Activated CD8-positive, alpha-beta T cell treated with anti-CD3 and anti-CD28 coated beads, Interleukin-2, amount 10 ng/mL, durations not matched to agents 7 days and 5 days (primary cell): ENCODE data around the gene TMEM250. TPM values are rescaled to one million over a fixed set of nuclear protein-coding genes. Genes with fewer than 3 reads are reported as not detected.

Experiments used
- ATAC-seq: fragments of 150-1000 bp; cut with Tn5 transposase; one replicate; pipeline ENCODE4 v1.10.0; 2021; ENCODE audit warnings: moderate library complexity
- CTCF ChIA-PET: fragments of 350-600 bp; sonication (Branson Sonifier 250); formaldehyde crosslinking; loops from one replicate; lab custom pipeline; 2021; ENCODE audit warnings: antibody characterized with exemption; lab: Charles Lee
- POLR2A ChIA-PET: fragments of 350-600 bp; sonication (Branson Sonifier 250); formaldehyde crosslinking; loops from one replicate; lab custom pipeline; 2021; ENCODE audit warnings: antibody characterized with exemption; lab: Charles Lee
- DNase-seq: peaks from one replicate; pipeline ENCODE4 v3.0.0-alpha.2; 2020
- H3K27ac Mint-ChIP-seq: one replicate; pipeline ENCODE4 v1.8.0; 2021; ENCODE audit warnings: mild to moderate bottlenecking, mixed read lengths
- H3K27me3 Mint-ChIP-seq: one replicate; pipeline ENCODE4 v1.8.0; 2021; ENCODE audit warnings: low read depth, mixed read lengths
- H3K36me3 Mint-ChIP-seq: one replicate; pipeline ENCODE4 v1.8.0; 2021; ENCODE audit warnings: low read depth, mixed read lengths
- H3K4me1 Mint-ChIP-seq: one replicate; pipeline ENCODE4 v1.8.0; 2021; ENCODE audit warnings: low read depth, mixed read lengths
- H3K4me3 Mint-ChIP-seq: one replicate; pipeline ENCODE4 v1.8.0; 2021; ENCODE audit warnings: mild to moderate bottlenecking, mixed read lengths
- H3K9me3 Mint-ChIP-seq: one replicate; pipeline ENCODE4 v1.8.0; 2022; ENCODE audit warnings: mixed read lengths; ENCODE audit not compliant: insufficient read depth
- total RNA-seq, 2 experiments: library from RNA; stranded (reverse); gene quantifications; one replicate each; pipeline ENCODE4 v1.2.3, GENCODE V29; 2021

TMEM250 gene
- total RNA-seq, 2 experiments from 2014 or later: 56.5 to 57.0 TPM

DNA sequence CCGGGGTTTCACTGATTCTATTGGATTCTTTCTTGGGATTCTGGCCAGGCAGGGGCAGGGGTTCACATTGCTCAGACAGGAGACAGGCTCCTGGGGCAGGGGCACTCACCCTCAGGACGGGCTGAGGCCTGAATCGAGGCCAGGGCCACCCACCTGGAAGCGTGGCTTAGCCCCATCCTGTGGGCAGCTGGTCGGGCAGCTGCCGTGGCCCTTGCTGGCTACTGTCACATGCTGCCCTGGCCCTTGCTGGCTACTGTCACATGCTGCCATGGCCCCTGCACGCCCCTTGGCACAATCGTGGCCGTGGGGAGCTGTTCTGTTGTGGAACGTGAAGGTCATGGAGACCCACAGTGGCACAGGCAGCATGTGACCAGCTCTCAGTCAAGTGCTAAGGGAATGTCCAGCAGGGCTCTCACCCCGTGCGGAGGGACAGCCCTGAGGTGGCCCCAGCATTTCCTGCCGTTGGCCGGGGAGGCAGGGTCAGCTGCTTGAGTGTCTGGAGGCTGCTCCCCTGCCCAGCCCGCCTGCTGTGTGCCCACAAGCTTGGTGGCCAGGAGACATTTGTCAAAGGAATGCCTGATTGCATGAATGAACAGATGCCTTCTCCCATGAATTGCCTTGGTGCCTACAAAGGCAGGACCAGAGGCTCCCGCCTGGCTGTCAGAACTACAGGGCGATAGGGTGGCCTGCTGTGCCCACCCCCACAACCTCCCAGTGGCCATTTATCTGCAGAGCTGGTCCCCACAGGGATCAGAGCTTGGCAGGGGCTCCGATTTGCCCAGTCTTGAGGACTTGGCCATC is 16.9 kb upstream of the TMEM250 start:
- no peak for DNase-seq
- no peak overlapping the region for H3K27ac Mint-ChIP-seq
- POLR2A ChIA-PET: no interaction called here
- peaks cover 4% of the 10 kb centered on the region for H3K4me1 Mint-ChIP-seq
- no peaks in the 10 kb centered on the region for H3K9me3 Mint-ChIP-seq
- H3K4me3 Mint-ChIP-seq: no peak overlapping the region
- CTCF ChIA-PET: no interaction called here
- H3K36me3 Mint-ChIP-seq: no peaks in the 10 kb centered on the region
- ATAC-seq: no peak
- H3K27me3 Mint-ChIP-seq: peaks cover 17% of the 10 kb centered on the region

DNA sequence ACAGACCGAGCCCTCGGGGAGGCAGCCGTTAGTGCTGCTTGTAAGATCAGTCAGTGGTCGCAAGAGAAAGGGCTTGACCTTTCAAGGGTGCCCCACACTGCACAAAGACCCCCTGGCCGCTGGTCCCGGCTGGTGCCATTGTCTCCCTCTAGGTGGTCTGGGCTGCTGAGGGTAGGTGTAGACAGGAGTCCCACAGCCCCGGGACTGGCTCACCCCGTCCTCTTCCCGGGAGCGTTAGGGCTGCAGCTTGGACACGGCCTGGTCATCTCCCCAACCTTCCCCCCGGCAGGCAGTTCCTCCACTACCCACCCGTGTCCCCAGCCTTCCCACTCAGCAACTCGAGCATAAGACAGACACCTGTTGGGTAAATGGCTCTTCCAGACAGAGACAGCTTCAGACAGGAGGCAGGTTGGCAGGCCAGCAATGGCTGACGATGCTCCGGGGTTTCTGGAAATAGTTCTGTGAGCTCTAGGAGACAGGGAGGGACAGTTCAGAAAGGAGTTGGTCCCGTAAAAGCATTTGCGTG is 15.3 kb upstream of the TMEM250 start:
- no peak for DNase-seq
- Mint-ChIP-seq H3K27me3 (peaks cover 19% of the 10 kb centered on the region), H3K27ac (no peak overlapping the region), H3K4me3 (no peak overlapping the region), H3K9me3 (no peaks in the 10 kb centered on the region), H3K36me3 (no peaks in the 10 kb centered on the region), H3K4me1 (peaks cover 4% of the 10 kb centered on the region)
- ChIA-PET CTCF (no interaction called here), POLR2A (no interaction called here)
- no peak for ATAC-seq

DNA sequence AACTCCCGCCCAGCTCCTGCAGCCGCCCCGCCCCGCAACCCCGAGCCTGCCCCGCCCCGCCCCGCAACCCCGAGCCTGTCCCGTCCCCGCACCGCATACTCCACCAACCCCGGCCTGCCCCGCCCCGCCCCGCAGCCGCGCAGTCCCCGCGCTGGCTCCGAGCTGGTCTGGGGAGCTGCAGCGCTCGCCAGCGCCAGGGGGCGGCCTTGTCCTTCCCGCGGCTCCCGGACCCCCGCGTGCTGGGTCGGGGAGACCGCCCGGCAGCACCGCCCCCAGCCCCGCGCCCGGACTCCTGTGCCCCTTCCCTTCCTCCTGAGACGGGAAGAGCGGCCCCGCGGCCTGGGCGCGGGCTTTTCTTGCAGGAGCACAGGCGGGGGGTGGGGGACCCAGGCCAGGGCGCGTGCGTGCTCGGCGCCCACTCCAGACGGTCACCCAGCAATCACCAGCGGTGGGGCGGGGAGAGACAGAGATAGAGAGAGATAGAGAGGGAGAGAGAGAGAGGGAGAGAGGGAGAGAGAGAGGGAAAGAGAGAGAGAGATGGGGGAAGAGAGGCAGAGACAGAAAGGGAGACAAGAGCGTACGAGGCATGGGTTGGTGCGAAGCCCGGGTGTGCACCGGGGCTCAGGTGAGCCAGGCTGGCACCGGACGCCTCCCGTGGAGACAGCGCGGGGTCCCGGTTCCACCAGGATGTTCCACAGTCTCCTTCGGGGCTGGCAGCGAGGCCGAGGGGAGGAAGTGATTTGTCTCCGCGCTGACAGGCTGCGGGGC is 14.7 kb upstream of the TMEM250 start:
- H3K27ac Mint-ChIP-seq: no peak overlapping the region
- H3K4me3 Mint-ChIP-seq: no peak overlapping the region
- peaks cover 4% of the 10 kb centered on the region for H3K4me1 Mint-ChIP-seq
- ChIA-PET CTCF (interaction anchor here (1.4 kb wide), 1 partner anchor 8 kb away, joined by 3 read pairs; no protein-coding TSS in a partner anchor), POLR2A (no interaction called here)
- H3K27me3 Mint-ChIP-seq: peaks cover 22% of the 10 kb centered on the region
- ATAC-seq (peak; percentile 77), DNase-seq (peak; percentile 39)
- no peaks in the 10 kb centered on the region for H3K9me3 Mint-ChIP-seq
- H3K36me3 Mint-ChIP-seq: no peaks in the 10 kb centered on the region

DNA sequence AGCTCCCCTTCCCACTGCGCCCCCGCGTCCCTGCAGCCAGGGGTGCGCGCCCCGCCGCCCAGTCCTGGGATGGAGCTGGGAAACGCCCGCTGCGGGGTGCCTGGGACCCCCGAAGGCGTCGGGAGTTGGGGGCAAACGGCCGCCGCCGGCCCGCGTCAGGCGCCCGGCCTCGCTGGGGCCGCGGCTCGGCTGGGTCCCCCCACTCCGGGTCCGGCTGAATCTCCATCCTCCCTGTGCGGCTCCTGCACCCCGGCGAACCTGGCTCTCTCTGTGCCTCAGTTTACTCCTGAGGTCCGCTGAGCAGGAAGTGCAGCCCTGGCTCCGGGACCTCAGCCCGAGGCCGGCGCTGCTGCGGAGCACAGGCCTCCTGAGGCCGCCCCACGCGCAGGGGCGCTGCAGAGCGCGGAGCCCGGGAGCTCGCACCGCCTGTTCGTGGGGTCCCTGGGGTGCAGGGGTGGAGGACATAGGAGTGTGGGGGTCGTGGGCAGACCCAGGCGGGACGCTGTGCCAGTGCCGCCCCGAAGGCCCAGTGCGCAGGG is 13.9 kb upstream of the TMEM250 start:
- ChIA-PET POLR2A (no interaction called here), CTCF (interaction anchor here (1.4 kb wide), 1 partner anchor 9 kb away, joined by 3 read pairs; no protein-coding TSS in a partner anchor)
- Mint-ChIP-seq H3K9me3 (no peaks in the 10 kb centered on the region), H3K4me1 (peaks cover 4% of the 10 kb centered on the region), H3K4me3 (no peak overlapping the region), H3K27ac (no peak overlapping the region), H3K36me3 (no peaks in the 10 kb centered on the region), H3K27me3 (peaks cover 22% of the 10 kb centered on the region)
- no peak for ATAC-seq
- DNase-seq: no peak

DNA sequence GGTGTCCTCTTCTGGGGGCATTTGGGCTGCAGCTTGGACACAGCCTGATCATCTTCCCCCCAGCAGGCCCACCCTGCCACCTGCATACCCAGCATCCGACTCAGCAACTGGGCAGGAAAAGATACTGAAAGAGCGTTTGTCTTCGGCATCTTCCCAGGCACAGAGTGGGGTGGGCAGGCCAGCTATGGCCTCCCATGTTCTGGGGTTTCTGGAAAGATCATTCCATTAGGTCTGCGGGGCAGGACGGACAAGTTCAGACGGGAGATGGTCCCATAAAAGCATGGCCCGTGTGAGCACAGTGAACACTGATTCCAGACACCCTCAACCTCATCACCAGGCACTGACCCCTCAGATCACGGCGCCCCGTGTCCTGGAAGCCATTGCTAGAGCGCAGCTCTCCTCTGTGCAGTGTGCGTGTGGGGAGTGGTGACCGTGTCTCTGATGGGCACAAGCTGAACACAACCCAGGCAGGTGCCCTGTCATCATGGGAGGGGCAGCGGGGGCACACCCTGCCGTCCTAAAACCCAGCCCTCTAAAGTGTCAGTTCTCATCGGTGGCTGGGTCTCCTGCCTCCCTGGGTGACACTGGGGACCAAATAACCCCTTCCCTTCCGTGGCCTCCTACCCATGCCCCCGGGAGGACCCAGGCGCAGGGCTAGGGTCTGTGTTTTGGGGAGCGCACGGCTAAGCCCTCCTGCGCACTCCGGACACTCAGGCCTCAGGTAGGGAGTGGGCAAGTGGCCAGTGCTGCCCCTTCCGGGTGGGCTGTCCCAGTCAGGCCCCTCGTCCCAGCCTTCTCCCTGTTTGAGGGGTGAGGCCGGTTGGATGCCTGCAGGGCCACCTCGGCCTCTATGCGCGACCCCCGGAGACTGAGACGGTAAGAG is 13.2 kb upstream of the TMEM250 start:
- no peak overlapping the region for H3K4me3 Mint-ChIP-seq
- H3K4me1 Mint-ChIP-seq: peaks cover 4% of the 10 kb centered on the region
- CTCF ChIA-PET: interaction anchor here (1.4 kb wide), 1 partner anchor 9 kb away, joined by 3 read pairs; no protein-coding TSS in a partner anchor
- ATAC-seq (no peak), DNase-seq (no peak)
- peaks cover 22% of the 10 kb centered on the region for H3K27me3 Mint-ChIP-seq
- no peaks in the 10 kb centered on the region for H3K9me3 Mint-ChIP-seq
- H3K27ac Mint-ChIP-seq: no peak overlapping the region
- POLR2A ChIA-PET: no interaction called here
- no peaks in the 10 kb centered on the region for H3K36me3 Mint-ChIP-seq

DNA sequence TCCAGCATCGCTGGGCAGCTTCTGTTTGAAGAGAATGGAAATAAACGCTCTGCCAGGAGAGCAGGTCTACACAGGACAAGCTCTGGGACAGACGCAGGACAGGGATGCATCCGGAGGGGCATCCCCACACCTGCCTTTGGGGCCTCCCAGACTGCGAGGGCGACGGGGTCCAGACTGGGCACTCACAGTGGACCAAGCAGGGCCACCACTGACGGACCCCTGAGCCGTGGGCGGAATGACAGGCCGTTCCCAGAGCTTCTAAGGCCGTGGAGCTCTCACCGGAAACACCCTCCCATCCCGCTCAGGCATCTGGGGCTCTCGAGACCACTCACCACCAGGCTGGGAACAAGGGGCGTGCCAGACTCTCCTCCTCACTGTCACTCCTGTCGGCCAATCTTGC is 10.5 kb upstream of the TMEM250 start:
- ATAC-seq (no peak), DNase-seq (no peak)
- Mint-ChIP-seq H3K4me3 (no peak overlapping the region), H3K27me3 (peaks cover 23% of the 10 kb centered on the region), H3K9me3 (no peaks in the 10 kb centered on the region), H3K36me3 (no peaks in the 10 kb centered on the region), H3K4me1 (peaks cover 4% of the 10 kb centered on the region), H3K27ac (no peak overlapping the region)
- POLR2A ChIA-PET: no interaction called here
- CTCF ChIA-PET: no interaction called here

DNA sequence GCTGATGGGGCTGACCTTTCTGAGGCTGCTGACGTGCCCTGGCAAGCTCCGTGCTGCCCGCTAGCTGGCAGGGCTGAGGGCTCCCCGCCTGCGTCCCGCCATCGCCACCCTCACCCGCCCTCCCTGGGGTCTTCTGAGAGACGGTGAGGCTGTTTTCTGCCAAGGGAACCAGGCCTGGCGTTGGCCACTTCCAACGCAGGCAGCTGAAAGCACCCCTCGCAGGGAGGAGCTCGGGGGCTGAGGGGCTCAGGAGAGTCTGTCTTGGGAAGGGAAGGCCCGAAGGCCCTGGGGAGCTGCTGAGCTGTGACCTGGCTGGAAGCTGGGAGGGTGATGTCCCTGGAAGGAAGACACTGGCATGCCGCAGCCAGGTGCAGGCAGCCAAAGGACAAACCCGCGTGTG is 9.8 kb upstream of the TMEM250 start:
- CTCF ChIA-PET: no interaction called here
- H3K4me3 Mint-ChIP-seq: no peak overlapping the region
- POLR2A ChIA-PET: no interaction called here
- no peaks in the 10 kb centered on the region for H3K36me3 Mint-ChIP-seq
- H3K9me3 Mint-ChIP-seq: no peaks in the 10 kb centered on the region
- ATAC-seq (no peak), DNase-seq (no peak)
- H3K4me1 Mint-ChIP-seq: peaks cover under 1% of the 10 kb centered on the region
- no peak overlapping the region for H3K27ac Mint-ChIP-seq
- H3K27me3 Mint-ChIP-seq: peaks cover 16% of the 10 kb centered on the region

DNA sequence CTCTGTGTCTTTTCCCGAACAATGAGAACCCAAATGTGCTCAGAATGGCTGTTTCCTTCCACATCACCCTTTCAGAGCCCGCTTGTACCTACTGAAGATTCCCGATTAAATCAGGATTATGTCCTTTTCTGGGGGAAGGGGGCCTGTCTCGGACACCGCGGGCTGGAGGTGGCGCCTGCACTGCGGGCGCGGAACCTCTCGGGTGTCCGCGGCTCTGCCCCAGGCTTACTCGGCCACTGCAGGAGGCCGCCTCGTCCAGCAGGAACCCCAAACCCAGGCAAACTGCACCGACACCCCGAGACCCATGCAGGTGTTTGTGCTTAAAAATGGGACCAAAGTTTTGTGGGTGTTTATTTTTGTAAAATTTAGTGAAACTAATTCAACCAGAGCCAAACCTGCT is 8.6 kb upstream of the TMEM250 start:
- peaks cover 15% of the 10 kb centered on the region for H3K27me3 Mint-ChIP-seq
- H3K36me3 Mint-ChIP-seq: no peaks in the 10 kb centered on the region
- no peak for DNase-seq
- ChIA-PET POLR2A (no interaction called here), CTCF (no interaction called here)
- H3K9me3 Mint-ChIP-seq: no peaks in the 10 kb centered on the region
- H3K4me3 Mint-ChIP-seq: no peak overlapping the region
- no peak for ATAC-seq
- no peaks in the 10 kb centered on the region for H3K4me1 Mint-ChIP-seq
- no peak overlapping the region for H3K27ac Mint-ChIP-seq

DNA sequence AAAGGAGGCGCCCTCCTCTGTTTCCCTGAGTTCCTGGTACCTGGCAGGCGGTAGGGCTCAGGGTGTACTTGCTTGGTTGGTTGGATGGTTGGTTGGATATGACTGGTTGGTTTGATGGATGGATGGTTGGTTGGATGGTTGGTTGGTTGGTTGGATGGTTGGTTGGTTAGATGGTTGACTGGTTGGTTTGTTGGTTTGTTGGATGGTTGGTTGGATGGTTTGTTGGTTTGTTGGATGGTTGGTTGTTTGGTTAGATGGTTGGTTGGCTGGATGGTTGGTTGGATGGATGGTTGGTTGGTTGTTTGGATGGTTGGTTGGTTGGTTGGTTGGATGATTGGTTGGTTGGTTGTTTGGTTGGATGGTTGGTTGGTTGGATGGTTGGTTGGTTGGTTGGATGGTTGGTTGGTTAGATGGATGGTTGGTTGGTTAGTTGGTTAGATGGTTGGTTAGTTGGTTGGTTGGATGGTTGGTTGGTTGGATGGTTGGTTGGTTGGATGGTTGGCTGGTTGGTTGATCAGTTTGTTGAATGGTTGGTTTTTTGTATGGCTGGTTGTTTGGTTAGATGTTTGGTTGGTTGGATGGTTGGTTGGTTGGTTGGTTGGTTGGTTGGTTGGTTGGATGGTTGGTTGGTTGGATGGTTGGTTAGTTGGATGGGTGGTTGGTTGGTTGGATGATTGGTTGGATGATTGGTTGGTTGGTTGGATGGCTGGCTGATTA is 6.5 kb upstream of the TMEM250 start:
- ATAC-seq: no peak
- H3K4me3 Mint-ChIP-seq: no peak overlapping the region
- ChIA-PET CTCF (interaction anchor here (6.2 kb wide), 1 partner anchor 158 kb away, joined by 49 read pairs; no protein-coding TSS in a partner anchor), POLR2A (no interaction called here)
- no peaks in the 10 kb centered on the region for H3K9me3 Mint-ChIP-seq
- no peaks in the 10 kb centered on the region for H3K4me1 Mint-ChIP-seq
- H3K27ac Mint-ChIP-seq: no peak overlapping the region
- H3K36me3 Mint-ChIP-seq: no peaks in the 10 kb centered on the region
- peaks cover 9% of the 10 kb centered on the region for H3K27me3 Mint-ChIP-seq
- no peak for DNase-seq

DNA sequence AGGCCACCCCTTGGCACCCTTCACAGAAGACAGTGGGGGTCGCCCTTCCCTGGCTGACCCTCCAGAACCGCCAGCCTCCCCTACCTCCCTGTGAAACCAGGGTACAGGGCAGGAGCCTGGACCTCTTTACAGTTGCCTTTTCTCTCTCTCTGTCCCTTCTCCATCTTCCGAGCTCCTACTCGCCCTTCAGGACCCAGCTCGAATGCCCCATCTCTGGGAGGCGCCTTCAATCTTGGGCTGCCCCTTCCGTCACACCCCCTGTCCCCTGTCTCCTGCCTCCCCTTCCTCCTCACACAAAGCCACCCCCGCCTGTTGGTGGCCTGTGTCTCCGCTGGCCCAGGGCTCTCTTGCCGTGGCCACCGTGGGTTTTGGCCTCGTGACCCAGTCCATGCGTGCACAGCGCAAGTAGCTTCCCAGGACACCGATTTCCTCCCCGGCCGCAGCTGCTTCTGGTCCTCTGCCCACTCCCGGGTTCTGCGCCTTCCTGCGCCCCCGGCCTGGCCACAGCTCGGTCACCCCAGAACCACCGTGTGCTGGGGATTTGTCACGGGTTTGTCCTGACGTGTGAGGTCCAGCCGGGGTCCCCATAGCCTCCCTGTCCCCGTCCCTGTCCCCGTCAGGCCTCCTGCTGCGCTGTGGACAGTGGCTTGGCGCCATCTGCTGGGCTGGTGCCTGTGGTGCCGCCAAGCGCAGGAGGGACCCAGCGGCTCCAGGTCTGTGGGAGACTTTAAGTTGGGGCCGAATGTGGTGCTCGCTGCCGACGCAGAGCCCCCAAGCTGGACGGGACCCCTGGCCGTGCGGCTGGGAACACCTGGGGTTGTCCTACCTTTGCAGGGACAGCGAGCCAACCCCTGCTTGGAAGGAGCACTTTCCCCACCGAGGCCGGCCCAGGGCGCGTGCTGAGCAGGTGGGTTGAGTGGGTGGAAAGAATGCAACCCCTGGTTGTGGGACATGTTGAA is 4.0 kb upstream of the TMEM250 start:
- Mint-ChIP-seq H3K36me3 (no peaks in the 10 kb centered on the region), H3K4me3 (no peak overlapping the region), H3K27me3 (peaks cover 4% of the 10 kb centered on the region), H3K9me3 (no peaks in the 10 kb centered on the region), H3K4me1 (peaks cover 3% of the 10 kb centered on the region), H3K27ac (peak overlapping the region; percentile 30)
- ChIA-PET CTCF (interaction anchor here (0.8 to 6.2 kb wide), 10 partner anchors 16 to 259 kb away, joined by 3 to 49 read pairs (median 5); no protein-coding TSS in a partner anchor), POLR2A (no interaction called here)
- DNase-seq (peak; percentile 80), ATAC-seq (no peak)
